CD4-positive, alpha-beta T cell treated with Interferon alpha-2 for 1 hour (primary cell): ENCODE data around the gene TBC1D24.
"Not testable (repeated sequence)": the region's sequence is repeated elsewhere in the genome, so short reads cannot be mapped to it uniquely, and the experiment has no call there.

Source experiments
- DNase-seq, 2 donors: peaks; one replicate each; pipeline ENCODE4 v3.0.0-alpha.2; 2020 to 2022

The TBC1D24 gene

DNA sequence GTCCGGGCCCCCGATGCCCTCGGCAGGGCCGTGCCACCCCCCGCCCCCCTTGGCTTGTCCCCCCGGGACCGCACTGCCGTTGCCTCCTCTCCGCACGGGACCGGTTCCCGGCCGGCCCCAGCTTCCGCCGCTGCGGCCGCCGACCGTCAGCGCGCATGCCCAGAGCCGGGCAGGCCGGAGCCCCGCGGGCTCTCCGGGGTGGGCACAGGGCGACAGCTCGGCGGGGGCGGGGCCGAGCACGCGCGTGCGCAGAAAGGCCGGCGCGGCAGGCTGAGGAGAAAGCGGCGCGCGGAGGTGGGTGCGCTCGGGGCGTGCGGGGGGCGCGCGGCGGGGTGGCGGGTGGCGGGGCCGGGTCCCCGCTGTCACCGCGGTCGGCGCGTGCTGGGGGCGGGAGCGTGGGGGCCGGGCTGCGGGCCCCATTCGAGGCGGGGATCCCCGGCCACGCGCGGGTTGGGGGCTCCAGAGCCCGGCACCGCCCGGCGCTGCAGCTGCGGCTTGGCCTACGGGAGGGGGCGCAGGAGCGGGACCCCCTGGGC lies at the start of gene TBC1D24:
TBC1D24 (plus strand) TSS at position 251 of the 536 bp plus-strand sequence. CDS start 21,022 bp downstream, outside the sequence.
- DNase-seq: peak; percentile 85 to 88

DNA sequence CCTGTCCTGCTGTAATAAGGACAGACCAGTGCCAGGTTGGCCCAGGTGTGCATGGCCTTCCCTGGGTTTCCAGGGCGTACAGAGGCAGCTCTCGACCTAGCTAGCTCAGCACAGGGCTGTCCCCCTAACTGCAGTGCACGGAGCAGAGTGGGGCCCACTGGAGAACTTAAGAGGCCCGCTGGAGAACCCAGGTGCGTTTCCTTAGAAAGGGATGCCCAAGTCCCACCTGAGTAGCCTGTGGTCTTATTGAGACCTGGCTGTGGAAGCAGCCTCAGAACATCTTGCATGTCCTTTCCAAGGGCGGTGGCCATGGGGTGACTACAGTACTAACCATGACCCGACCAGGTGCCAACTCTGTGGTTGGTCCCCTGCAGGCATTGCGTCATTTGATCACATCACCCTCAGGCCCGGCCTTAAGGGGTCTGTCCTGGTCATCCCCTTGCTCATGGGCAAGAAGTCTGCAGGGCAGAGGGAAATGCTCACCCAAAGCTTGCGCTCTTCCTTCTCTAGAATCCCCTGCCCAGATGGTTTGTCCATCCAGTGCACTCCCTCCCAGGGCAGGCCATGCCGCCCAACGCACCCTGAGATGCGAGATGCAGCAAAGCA lies 49.0 kb upstream of the TBC1D24 start:
- DNase-seq: no peak

DNA sequence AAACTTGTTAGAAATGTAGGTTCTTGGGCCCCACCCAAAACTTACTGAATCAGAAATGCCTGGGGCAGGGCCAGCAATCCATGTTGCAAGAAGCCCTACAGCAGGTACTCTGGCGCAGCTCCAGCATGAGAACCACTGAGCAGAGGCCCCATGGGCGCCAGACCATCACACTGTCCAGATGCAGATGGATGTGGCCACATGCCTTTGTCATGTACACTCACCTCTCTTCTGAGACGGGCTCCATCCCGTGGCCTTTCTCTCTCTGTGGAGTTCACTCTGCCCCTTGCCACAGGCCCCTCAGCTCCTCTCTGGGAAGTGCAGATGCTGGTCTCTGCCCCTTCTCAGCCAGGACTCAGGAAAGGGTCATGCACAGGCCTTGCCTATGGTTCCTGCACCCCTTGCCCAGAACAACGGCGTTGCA lies 48.0 kb upstream of the TBC1D24 start:
- DNase-seq: no peak

DNA sequence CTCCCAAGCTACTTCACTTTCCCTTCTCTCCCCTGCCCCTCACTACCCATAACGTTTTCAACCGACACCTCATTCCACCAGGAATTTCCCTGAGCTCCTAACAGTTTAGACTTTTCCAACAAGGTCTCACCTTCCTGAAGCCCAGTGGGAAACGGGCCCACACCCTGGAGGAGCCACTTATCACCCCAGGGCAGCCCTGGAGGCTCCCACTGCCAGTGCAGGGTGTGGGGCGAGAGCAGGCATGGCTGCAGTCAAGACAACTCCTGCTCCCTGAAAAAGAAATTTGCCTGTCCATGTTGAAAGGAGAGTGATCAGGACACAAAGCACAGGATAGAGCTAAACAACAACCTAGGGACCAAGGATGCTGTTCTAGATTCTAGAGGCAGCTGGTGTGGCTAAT lies 47.4 kb upstream of the TBC1D24 start:
- no peak for DNase-seq

DNA sequence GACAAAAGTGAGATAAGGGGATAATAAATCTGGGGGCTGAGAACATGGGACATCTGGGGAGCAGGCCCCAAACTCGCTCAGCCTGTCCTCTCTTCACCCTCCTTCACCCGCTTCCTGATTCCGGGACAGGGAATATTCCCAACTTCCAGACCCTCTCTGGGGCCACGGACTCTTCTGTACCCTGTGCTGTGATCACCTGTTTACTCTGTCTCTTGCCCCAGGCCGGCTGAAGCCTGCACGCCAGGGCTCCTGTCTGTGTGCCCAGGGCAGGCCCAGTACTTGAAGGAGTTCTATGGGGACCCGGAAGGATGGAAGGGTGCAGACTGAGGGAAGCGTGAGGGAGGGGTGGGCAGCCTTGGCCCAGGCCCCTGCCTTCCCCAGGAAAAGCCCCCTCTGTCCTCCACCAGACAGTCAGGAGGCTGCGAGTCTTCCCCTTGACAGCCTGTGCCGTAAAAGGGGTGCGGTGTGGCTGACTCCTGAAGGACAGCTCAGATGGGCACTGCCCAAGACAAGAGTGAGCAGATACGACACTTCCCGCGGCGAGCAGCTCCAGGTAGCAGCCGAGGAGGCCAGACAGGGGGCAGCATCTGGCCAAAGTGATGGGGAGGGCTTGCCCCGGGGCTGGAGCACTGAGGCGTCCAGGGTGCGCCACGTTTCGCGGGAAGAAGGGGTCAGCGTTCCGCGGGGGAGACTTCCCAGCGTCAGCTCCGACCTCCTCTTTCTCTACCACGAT lies 46.7 kb upstream of the TBC1D24 start:
- peak in 1 of 2 donors; percentile 8 for DNase-seq

DNA sequence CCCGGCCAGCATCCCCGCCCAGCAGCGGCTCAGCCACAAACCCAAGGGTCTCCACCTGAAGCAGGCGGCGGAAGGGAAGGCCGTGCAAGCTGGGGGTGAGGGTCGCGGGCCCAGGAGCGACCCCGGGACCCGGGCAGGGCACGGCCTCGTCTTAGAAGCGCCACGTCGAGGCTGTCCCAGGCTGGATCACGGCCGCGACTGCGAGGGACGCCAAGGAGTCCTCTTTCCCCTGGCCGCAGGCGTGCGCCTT lies 46.2 kb upstream of the TBC1D24 start:
- no peak for DNase-seq

DNA sequence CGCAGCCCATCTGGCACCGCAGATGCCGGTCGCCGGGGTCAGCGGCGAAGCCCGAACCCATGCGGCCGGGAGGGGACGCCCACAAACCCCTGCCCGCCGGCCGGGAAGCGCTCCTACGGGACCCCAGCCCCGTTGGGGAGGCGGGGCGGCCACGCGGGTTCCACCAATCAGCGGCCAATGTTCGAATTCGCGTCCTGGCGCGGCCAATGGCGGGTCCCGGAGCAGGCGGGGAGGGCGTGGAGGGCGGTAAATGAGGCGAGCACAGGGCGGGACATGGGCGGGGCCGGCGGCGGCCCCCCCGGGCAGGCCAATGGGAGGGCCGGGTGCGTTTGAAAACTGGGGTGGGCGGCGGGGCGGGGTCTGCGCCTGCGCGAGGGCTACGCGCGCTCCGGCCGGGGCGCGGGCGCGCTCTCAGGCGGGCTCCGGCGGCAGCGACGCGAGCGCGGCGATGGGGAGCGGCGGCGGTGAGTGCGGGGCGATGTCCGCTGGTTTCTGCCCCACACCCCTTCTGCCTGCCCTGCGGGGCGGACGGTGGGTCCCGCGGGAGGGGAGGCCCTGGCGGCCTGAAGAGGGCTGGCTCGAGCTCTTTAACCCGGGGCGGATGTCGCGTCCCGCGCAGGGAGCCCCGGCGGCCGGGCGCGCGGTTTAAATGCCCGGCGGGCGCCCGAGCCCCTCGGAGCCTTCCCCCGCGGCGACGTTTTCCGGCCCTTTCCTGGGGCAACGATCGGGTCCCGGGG lies 45.7 kb upstream of the TBC1D24 start, which contains the start of gene CCNF:
CCNF (plus strand) TSS at position 414 of the 737 bp plus-strand sequence; CDS start at position 449, 35 bp downstream.
- peak; percentile 97 to 99 for DNase-seq

DNA sequence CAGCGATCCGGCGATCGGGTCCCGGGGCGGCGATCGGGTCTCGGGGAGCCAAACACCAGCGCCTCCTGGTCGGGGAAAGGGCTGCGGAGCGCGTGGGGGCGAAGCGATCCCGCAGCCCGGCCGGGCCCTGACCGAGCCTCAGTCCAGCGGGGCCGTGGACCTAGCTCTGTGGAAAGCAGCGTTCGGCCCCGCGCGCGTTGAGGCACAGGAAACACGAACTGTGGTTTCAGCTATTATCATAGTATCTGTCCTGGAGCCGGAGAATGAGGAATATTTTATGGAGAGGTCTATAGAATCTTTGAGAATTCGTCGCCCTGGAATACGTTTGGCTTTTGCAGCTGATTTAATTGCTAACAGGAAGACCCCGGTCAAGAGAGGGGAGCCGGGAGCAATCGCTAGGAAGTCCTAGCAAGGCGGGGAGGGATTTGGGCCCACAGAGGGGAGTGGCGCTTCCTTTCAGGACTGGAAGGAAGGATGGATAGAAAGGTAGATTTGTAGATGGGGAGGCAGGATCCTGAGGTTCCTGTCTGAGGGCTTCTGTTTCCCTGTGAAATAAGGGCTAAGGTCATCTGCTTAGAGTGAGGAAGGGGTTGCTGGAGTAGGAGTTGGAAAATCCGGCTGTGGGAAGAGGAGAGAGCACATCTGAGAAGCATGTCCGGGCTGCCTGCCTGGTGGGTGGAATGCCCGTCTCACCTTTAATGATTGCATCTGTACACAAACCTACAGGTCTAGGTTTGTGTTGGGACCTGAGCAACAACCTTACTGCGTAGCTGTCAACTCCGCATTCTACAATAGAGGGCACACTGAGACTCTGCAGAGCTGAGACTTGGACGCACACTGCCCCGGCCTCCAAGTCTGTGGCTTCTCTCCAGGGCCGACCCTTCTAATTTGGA lies 44.9 kb upstream of the TBC1D24 start:
- DNase-seq: peak in 1 of 2 donors; percentile 41

DNA sequence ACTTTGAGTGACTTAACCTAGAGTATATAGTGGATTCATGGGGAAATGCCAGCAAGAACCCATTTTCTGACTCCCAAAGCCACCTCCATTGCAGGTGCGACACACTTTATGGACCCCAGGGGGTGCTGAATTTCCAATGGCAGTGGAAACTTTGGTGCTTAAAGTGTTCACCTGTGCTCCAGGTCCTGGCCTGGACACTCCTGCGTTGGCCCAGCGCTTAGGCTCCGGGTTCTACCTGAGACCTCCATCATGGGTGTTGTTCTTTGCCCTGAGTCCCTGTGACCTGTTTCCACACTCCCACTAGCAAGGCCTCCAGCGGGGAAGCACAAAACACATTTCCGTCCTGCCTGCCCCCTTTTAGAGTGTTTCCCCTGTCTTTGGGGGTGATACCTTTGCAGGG lies 42.6 kb upstream of the TBC1D24 start:
- peak in 1 of 2 donors; percentile 7 for DNase-seq

DNA sequence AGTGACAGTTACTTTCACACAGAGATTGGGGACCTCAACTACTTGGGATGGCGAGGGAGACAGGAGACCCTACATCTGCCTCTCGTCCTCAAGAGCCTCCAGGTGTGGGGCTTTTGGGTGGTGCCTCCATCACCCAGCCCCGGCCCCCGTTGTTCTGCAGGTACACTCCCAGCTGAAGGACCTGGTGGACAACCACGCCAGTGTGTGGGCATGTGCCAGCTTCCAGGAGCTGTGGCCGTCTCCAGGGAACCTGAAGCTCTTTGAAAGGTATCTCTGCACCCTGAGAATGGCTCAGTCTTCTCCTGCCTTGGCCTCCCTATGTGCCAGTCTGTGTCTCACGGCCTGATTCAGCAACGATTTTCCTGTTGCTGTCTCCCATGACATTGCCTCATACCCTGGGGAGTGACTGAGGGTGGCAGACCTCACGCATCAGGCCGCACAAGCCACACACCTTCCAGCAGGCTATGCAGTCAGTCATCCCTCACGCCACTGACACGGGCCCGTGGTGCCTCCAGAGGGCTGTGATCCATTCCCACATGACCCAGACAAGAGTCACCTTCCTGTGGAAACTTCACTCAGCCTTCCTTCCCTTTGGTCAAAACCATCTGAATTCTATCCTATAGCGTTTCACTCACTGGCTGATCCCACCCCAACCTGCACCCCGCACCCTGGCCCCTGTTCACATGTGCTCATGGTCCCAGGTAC lies 42.0 kb upstream of the TBC1D24 start:
- DNase-seq: no peak

DNA sequence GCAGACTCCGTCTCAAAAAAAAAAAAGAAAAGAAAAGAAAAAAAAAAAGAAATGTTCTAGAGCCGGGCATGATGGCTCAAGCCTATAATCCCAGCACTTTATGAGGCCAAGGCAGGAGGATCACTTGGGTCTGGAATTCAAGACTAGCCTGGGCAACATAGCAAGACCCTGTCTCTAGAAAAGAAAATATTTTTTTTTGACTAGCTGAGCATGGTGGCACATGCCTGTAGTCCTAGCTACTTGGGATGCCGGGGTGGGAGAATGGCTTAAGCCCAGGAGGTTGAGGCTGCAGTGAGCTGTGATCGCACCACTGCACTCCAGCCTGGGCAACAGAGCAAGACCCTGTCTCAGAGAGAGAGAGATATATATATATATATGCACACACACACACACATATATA lies 39.7 kb upstream of the TBC1D24 start:
- DNase-seq: not testable (repeated sequence)

DNA sequence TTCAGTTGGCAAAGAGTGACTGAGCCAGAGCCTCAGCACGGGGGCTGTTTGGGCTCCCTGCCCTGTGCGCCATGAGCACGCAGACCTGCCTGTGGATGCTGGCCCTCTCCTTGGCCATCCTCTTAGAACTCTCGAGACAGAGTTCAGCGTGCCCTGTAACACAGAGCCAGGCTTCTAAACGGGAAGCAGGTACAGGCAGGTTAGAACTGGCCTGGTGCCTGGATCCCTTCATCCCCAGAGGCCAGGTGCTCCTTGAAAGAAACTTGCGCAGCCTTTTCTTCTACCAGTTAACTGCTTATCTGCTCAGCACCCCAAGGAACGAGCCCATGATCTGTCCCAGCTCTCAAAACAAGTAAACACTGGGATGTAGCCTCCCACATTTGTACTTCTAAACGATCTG lies 38.8 kb upstream of the TBC1D24 start:
- no peak for DNase-seq

DNA sequence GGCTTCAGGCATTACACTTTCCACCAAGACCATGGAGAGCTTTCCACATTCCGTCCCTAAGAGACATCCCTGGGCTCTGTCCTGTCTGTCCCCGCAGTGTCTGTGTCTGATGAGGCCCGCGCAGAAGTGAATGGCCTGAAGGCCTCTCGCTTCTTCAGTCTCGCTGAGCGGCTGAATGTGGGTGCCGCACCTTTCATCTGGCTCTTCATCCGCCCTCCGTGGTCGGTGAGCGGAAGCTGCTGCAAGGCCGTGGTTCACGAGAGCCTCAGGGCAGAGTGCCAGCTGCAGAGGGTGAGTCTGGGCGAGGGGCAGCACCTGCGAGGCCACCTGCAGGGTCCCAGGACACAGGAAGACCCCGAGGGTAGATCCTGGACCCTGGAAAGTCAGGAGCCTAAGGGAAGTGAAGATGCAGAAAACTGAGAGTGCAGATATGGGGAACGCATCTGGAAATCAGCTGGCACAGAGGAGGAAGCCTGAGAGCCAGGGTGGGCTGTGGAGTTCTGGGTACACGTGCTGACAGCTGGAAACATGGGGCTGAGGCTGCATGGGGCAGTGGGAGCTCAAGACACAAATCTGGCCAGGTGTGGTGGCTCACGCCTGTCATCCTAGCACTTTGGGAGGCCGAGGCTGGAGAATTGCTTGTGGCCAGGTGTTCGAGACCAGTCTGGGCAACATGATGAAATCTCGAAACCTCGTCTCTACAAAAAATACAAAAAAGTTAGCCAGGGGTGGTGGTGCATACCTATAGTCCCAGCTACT lies 37.7 kb upstream of the TBC1D24 start:
- DNase-seq: no peak

DNA sequence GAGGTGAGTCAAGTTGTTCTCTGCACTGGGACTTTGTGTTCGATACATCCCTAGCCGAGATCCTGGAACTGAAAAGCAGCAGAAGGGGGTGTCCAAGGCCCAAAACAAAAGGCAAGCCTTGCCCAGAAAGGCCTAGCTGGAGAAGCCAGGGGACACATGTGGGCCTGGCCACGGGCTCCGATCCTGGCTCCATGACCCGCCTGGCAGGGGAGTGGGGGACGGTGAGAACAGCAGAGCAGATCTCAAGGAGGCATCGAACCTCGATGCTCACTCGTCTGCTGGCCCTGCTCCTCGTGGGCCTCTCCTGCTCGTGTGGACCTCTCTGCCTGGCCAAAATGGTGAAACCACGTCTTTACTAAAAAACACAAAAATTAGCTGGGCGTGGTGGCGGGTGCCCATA lies 36.8 kb upstream of the TBC1D24 start:
- no peak for DNase-seq

DNA sequence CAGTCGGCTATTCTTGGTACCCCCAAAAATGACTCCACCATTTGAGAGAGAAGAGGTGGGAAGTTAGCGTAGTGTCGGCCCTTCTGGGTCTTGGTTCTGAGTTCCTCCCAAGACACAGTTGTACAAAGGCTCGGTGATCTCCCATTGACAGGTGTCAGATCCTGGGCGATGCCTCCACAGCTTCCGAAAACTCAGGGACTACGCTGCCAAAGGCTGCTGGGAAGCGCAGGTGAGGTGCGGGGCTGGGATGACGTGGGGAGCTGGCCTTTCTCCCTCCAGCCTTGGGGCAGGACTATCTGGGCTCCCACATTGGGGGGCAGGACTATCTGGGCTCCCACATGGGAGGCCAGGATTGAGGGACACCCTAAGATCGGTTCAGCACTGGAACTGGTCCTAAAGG lies 35.3 kb upstream of the TBC1D24 start:
- no peak for DNase-seq

DNA sequence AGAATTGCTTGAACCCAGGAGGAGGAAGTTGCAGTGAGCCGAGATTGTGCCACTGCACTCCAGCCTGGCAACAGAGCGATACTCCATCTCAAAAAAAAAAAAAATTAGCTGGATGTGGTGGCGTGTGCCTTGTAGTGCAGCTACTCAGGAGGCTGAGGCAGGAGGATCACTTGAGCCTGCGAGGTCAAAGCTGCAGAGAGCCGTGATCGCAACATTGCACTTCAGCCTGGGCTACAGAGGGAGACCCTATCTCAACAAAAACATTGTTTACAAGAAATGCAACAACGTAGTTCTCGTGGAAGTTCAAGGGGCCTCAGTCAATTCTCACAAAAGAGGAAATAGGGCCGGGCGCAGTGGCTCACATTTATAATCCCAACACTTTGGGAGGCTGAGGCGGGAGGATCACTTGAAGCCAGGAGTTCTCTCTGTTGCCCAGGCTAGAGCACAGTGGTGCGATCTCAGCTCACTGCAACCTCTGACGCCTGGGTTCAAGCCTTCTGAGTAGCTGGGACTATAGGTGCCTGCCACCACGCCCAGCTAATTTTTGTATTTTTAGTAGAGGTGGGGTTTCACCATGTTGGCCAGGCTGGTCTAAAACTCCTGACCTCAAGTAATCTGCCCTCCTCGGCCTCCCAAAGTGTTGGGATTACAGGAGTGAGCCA lies 33.7 kb upstream of the TBC1D24 start:
- not testable (repeated sequence) for DNase-seq

DNA sequence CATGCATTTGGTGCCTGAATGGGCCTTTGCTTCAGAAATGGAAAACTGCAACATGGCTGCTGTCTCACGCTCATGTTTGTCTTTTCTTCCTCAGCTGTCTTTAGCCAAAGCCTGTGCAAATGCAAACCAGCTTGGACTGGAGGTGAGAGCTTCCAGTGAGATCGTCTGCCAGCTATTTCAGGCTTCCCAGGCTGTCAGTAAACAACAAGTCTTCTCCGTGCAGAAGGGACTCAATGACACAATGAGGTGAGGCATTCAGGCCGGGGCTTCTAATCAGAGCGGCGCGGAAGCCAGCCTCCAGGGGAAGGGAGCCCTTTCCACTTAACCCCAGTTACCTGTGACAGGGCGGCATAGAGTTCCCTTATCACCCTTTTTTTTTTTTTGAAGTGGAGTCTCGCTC lies 31.4 kb upstream of the TBC1D24 start:
- DNase-seq: no peak

DNA sequence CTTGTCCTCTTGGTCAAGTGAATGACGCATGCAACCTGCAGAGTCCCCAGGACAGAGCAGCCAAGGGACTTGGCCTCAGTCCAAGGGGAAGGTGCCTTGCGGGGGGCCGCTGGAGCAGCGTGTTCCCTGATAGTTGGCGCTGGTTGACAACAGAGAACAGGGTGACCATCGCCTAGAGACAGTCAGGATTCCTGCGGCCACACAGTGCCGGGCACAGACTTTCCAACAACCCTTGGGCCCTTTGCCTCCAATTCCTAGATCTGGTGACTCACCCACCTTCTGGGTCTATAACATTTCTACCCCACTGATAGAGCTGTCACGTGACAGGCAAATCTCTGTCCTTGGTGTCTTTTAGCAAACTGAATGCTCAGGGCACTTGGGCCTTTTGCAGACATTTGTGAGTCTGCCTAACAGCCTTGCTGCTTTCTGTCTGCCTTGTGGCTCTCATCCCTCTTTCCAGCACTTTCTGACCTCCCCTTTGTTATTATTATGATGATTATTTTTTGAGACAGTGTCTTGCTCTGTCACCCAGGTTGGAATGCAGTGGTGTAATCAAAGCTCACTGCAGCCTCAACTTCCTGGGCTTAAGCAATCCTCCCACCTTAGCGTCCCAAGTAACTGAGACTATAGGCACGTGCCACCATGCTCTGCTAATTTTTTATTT lies 26.9 kb upstream of the TBC1D24 start:
- no peak for DNase-seq

DNA sequence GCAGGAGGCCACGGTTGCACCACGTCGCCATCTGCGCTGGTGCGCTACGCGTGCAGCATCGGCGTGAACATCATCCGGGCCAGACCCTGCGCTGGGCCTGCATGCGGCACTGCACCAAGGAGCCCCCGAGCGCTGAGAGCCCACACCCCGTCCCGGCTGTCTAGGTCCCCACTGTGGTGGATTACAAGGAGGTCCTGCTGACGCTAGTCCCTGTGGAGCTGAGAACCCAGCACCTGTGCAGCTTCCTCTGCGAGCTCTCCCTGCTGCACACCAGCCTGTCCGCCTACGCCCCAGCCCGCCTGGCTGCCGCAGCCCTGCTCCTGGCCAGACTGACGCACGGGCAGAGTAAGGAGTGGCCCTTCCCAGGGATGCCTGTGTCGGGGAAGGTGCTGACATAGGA lies 25.8 kb upstream of the TBC1D24 start:
- DNase-seq: no peak

DNA sequence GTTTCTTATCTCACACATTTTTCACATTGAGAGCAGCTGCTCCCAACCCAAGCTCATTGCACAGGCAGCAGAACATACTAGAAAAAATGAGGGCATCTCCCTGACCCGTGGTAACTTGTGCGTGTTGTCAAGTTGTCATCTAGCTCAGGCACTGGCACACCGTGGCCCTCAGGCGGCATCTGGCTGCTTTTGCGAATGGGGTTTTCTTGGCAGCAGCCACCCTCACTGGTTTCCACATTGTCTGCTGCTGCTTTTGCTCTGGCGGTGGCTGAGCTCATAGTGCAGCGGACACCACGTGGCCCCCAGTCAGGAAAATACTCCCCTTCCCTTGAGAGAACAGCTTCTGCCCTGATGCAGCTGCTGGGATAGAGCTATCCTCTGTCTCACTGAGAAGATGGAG lies 24.4 kb upstream of the TBC1D24 start:
- no peak for DNase-seq
